Activated CD4-positive, alpha-beta T cell treated with anti-CD3 and anti-CD28 coated beads, Interleukin-2, amount 10 ng/mL, durations not matched to agents 24 days and 14 days (primary cell): ENCODE data around the gene POLR1A. TPM values are rescaled to one million over a fixed set of nuclear protein-coding genes. Genes with fewer than 3 reads are reported as not detected.

Experiments used
- DNase-seq: peaks from one replicate; pipeline ENCODE4 v3.0.0; 2022
- H3K27ac Mint-ChIP-seq: one replicate; pipeline ENCODE4 v1.8.0; 2022; ENCODE audit warnings: mild to moderate bottlenecking, mixed read lengths
- H3K27me3 Mint-ChIP-seq: one replicate; pipeline ENCODE4 v1.8.0; 2022; ENCODE audit warnings: mixed read lengths
- H3K36me3 Mint-ChIP-seq: one replicate; pipeline ENCODE4 v1.8.0; 2022; ENCODE audit warnings: low read depth, mild to moderate bottlenecking, mixed read lengths
- H3K4me1 Mint-ChIP-seq: one replicate; pipeline ENCODE4 v1.8.0; 2021; ENCODE audit warnings: mixed read lengths
- H3K4me3 Mint-ChIP-seq: one replicate; pipeline ENCODE4 v1.8.0; 2022; ENCODE audit warnings: mild to moderate bottlenecking, moderate library complexity, mixed read lengths
- H3K9me3 Mint-ChIP-seq: one replicate; pipeline ENCODE4 v1.8.0; 2021; ENCODE audit warnings: mixed read lengths
- intact Hi-C: fragments of 100-400 bp; cut with micrococcal nuclease; formaldehyde crosslinking; loops from one replicate; pipeline ENCODE4 v1.15.1; 2023
- total RNA-seq: library from RNA; stranded (reverse); gene quantifications from 2 replicates; pipeline ENCODE4 v1.2.3, GENCODE V29; 2022

POLR1A gene
- total RNA-seq, 1 donor from 2014 or later, result 73.5 TPM

- H3K4me3 Mint-ChIP-seq, result no peak overlapping the region
- intact Hi-C loops, result no loop called here
- no peaks in the 10 kb centered on the region for H3K27me3 Mint-ChIP-seq
- no peak for DNase-seq
- no peaks in the 10 kb centered on the region for H3K9me3 Mint-ChIP-seq
- H3K27ac Mint-ChIP-seq, result no peak overlapping the region
- peaks cover 3% of the 10 kb centered on the region for H3K4me1 Mint-ChIP-seq
- H3K36me3 Mint-ChIP-seq, result peaks cover 40% of the 10 kb centered on the region
Observed at GRCh38 chr2:86023366-86023712, 82.3 kb downstream of the POLR1A start.

- intact Hi-C loops, result no loop called here
Observed at GRCh38 chr2:86022661-86023365, 82.9 kb downstream of the POLR1A start.

GRCh38 chr2:86021396-86022378, 84.0 kb downstream of the POLR1A start:
- DNase-seq, result no peak
- Mint-ChIP-seq H3K27me3 (no peaks in the 10 kb centered on the region), H3K36me3 (peaks cover 25% of the 10 kb centered on the region), H3K27ac (no peak overlapping the region), H3K4me3 (no peak overlapping the region), H3K9me3 (no peaks in the 10 kb centered on the region), H3K4me1 (peaks cover 12% of the 10 kb centered on the region)
- intact Hi-C loops, result no loop called here

More at GRCh38 chr2:86022661-86023365, 82.9 kb downstream of the POLR1A start:
- Mint-ChIP-seq H3K4me3 (no peak overlapping the region), H3K27me3 (no peaks in the 10 kb centered on the region), H3K36me3 (peaks cover 34% of the 10 kb centered on the region), H3K4me1 (peaks cover 3% of the 10 kb centered on the region), H3K27ac (peak overlapping the region; percentile 40), H3K9me3 (no peaks in the 10 kb centered on the region)
- DNase-seq, result no peak

- Mint-ChIP-seq H3K4me3 (no peak overlapping the region), H3K36me3 (peaks cover 20% of the 10 kb centered on the region), H3K27me3 (no peaks in the 10 kb centered on the region), H3K9me3 (no peaks in the 10 kb centered on the region), H3K27ac (no peak overlapping the region), H3K4me1 (peaks cover 14% of the 10 kb centered on the region)
- DNase-seq, result no peak
- intact Hi-C loops, result no loop called here
Observed at GRCh38 chr2:86020984-86021383, 84.7 kb downstream of the POLR1A start.

GRCh38 chr2:86019121-86019520, 86.6 kb downstream of the POLR1A start:
- H3K27me3 Mint-ChIP-seq, result no peaks in the 10 kb centered on the region
- no peak overlapping the region for H3K27ac Mint-ChIP-seq
- H3K4me1 Mint-ChIP-seq, result peaks cover 14% of the 10 kb centered on the region
- H3K9me3 Mint-ChIP-seq, result peaks cover 9% of the 10 kb centered on the region
- no peak overlapping the region for H3K4me3 Mint-ChIP-seq
- intact Hi-C loops, result no loop called here
- peaks cover 10% of the 10 kb centered on the region for H3K36me3 Mint-ChIP-seq
- no peak for DNase-seq

- peaks cover 12% of the 10 kb centered on the region for H3K36me3 Mint-ChIP-seq
- H3K27me3 Mint-ChIP-seq, result no peaks in the 10 kb centered on the region
- intact Hi-C loops, result no loop called here
- DNase-seq, result no peak
- H3K27ac Mint-ChIP-seq, result no peak overlapping the region
- peaks cover 17% of the 10 kb centered on the region for H3K9me3 Mint-ChIP-seq
- peaks cover 16% of the 10 kb centered on the region for H3K4me1 Mint-ChIP-seq
- H3K4me3 Mint-ChIP-seq, result no peak overlapping the region
Observed at GRCh38 chr2:86017901-86018896, 87.5 kb downstream of the POLR1A start.

GRCh38 chr2:86016581-86016980, 89.1 kb downstream of the POLR1A start:
- Mint-ChIP-seq H3K27ac (peak overlapping the region; percentile 63), H3K4me3 (peak overlapping the region; percentile 60), H3K36me3 (peaks cover 11% of the 10 kb centered on the region), H3K9me3 (peaks cover 17% of the 10 kb centered on the region), H3K4me1 (peaks cover 14% of the 10 kb centered on the region), H3K27me3 (no peaks in the 10 kb centered on the region)
- DNase-seq, result no peak
- intact Hi-C loops, result no loop called here

GRCh38 chr2:86015699-86016098, 90.0 kb downstream of the POLR1A start:
- peaks cover 17% of the 10 kb centered on the region for H3K9me3 Mint-ChIP-seq
- H3K4me3 Mint-ChIP-seq, result no peak overlapping the region
- H3K4me1 Mint-ChIP-seq, result peaks cover 12% of the 10 kb centered on the region
- DNase-seq, result no peak
- H3K27ac Mint-ChIP-seq, result no peak overlapping the region
- intact Hi-C loops, result no loop called here
- H3K36me3 Mint-ChIP-seq, result peaks cover 9% of the 10 kb centered on the region
- no peaks in the 10 kb centered on the region for H3K27me3 Mint-ChIP-seq

GRCh38 chr2:86015006-86015405, 90.7 kb downstream of the POLR1A start:
- DNase-seq, result no peak
- Mint-ChIP-seq H3K27ac (no peak overlapping the region), H3K27me3 (no peaks in the 10 kb centered on the region), H3K9me3 (peaks cover 17% of the 10 kb centered on the region), H3K4me3 (no peak overlapping the region), H3K36me3 (peaks cover 9% of the 10 kb centered on the region), H3K4me1 (peaks cover 14% of the 10 kb centered on the region)
- intact Hi-C loops, result no loop called here

- Mint-ChIP-seq H3K36me3 (peaks cover 9% of the 10 kb centered on the region), H3K4me3 (no peak overlapping the region), H3K27me3 (no peaks in the 10 kb centered on the region), H3K4me1 (peaks cover 14% of the 10 kb centered on the region), H3K27ac (no peak overlapping the region), H3K9me3 (peaks cover 17% of the 10 kb centered on the region)
- DNase-seq, result no peak
- intact Hi-C loops, result no loop called here
Observed at GRCh38 chr2:86014493-86014892, 91.2 kb downstream of the POLR1A start.

GRCh38 chr2:86012007-86012712, 93.5 kb downstream of the POLR1A start:
- intact Hi-C loops, result no loop called here
- Mint-ChIP-seq H3K36me3 (peaks cover 9% of the 10 kb centered on the region), H3K4me1 (peaks cover 12% of the 10 kb centered on the region), H3K9me3 (peaks cover 26% of the 10 kb centered on the region), H3K4me3 (no peak overlapping the region), H3K27me3 (peaks cover 7% of the 10 kb centered on the region), H3K27ac (no peak overlapping the region)
- no peak for DNase-seq

- Mint-ChIP-seq H3K4me1 (peaks cover 6% of the 10 kb centered on the region), H3K27ac (no peak overlapping the region), H3K9me3 (peaks cover 32% of the 10 kb centered on the region), H3K27me3 (peaks cover 13% of the 10 kb centered on the region), H3K36me3 (peaks cover 11% of the 10 kb centered on the region), H3K4me3 (no peak overlapping the region)
- intact Hi-C loops, result no loop called here
- DNase-seq, result no peak
Observed at GRCh38 chr2:86011449-86011941, 94.2 kb downstream of the POLR1A start.

GRCh38 chr2:86010083-86010482, 95.6 kb downstream of the POLR1A start:
- H3K4me3 Mint-ChIP-seq, result no peak overlapping the region
- H3K4me1 Mint-ChIP-seq, result peaks cover 6% of the 10 kb centered on the region
- H3K27ac Mint-ChIP-seq, result no peak overlapping the region
- H3K36me3 Mint-ChIP-seq, result peaks cover 11% of the 10 kb centered on the region
- no peak for DNase-seq
- intact Hi-C loops, result no loop called here
- peaks cover 39% of the 10 kb centered on the region for H3K9me3 Mint-ChIP-seq
- peaks cover 16% of the 10 kb centered on the region for H3K27me3 Mint-ChIP-seq
